BE2C (cell line): ENCODE measurements around the gene CSMD2.

Source experiments
- DNase-seq: peaks from one replicate; pipeline ENCODE4 v3.0.0-alpha.2; 2020
- H3K27me3 ChIP-seq: fragments of 250-450 bp; sonication (Bioruptor Pico); 2 replicates; pipeline ENCODE4 v1.5.1; 2020; ENCODE audit warnings: mild to moderate bottlenecking
- H3K36me3 ChIP-seq: fragments of 250-450 bp; sonication (Bioruptor Pico); 2 replicates; pipeline ENCODE4 v1.5.1; 2020; ENCODE audit warnings: mild to moderate bottlenecking
- H3K4me1 ChIP-seq: fragments of 250-450 bp; sonication (Bioruptor Pico); 2 replicates; pipeline ENCODE4 v1.5.1; 2020
- H3K4me3 ChIP-seq: 2 replicates; pipeline ENCODE4 v1.5.1; 2011; ENCODE audit warnings: low read depth, low read length
- H3K9me3 ChIP-seq: fragments of 250-450 bp; sonication (Bioruptor Pico); 2 replicates; pipeline ENCODE4 v1.5.1; 2020
- TF ChIP-seq, protein P1 (sequence below): IDR thresholded peaks from 2 replicates; pipeline ENCODE4 v1.5.1; 2012; ENCODE audit warnings: mild to moderate bottlenecking, low read depth, low read length

CSMD2 gene

GRCh38 chr1:33872683-33873082 is 292.3 kb downstream of the CSMD2 start:
- TF ChIP-seq, protein P1, sequence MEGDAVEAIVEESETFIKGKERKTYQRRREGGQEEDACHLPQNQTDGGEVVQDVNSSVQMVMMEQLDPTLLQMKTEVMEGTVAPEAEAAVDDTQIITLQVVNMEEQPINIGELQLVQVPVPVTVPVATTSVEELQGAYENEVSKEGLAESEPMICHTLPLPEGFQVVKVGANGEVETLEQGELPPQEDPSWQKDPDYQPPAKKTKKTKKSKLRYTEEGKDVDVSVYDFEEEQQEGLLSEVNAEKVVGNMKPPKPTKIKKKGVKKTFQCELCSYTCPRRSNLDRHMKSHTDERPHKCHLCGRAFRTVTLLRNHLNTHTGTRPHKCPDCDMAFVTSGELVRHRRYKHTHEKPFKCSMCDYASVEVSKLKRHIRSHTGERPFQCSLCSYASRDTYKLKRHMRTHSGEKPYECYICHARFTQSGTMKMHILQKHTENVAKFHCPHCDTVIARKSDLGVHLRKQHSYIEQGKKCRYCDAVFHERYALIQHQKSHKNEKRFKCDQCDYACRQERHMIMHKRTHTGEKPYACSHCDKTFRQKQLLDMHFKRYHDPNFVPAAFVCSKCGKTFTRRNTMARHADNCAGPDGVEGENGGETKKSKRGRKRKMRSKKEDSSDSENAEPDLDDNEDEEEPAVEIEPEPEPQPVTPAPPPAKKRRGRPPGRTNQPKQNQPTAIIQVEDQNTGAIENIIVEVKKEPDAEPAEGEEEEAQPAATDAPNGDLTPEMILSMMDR: no peak
- no peaks in the 10 kb centered on the region for H3K4me1 ChIP-seq
- no peak overlapping the region for H3K4me3 ChIP-seq
- no peaks in the 10 kb centered on the region for H3K27me3 ChIP-seq
- no peaks in the 10 kb centered on the region for H3K36me3 ChIP-seq
- no peak for DNase-seq
- H3K9me3 ChIP-seq: no peaks in the 10 kb centered on the region

DNA sequence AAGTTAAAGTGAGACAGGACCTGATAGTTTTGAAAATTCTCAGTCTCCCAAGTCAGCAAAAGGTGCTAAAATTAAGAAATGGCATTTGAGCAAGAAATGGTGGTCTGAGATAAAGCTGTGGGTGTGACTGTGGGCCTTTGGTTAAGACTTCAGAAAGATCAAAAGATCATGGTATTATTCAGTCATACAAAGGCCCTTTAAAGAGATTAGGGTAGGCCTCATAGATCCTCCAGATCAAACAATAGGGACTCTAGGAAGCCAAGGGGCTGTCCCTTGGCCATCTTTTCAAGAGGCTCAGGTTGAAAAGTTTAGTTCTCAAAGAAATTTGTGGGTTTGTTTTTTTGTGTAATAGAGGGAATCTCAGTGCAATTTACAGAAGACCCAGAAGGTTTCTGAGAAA is 292.8 kb downstream of the CSMD2 start:
- no peaks in the 10 kb centered on the region for H3K4me1 ChIP-seq
- H3K36me3 ChIP-seq: no peaks in the 10 kb centered on the region
- no peak for DNase-seq
- H3K27me3 ChIP-seq: no peaks in the 10 kb centered on the region
- TF ChIP-seq, protein P1: no peak
- H3K4me3 ChIP-seq: no peak overlapping the region
- H3K9me3 ChIP-seq: no peaks in the 10 kb centered on the region

GRCh38 chr1:33867684-33868083 is 297.3 kb downstream of the CSMD2 start:
- H3K4me3 ChIP-seq: no peak overlapping the region
- H3K9me3 ChIP-seq: no peaks in the 10 kb centered on the region
- TF ChIP-seq, protein P1: no peak
- H3K36me3 ChIP-seq: no peaks in the 10 kb centered on the region
- no peaks in the 10 kb centered on the region for H3K4me1 ChIP-seq
- no peak for DNase-seq
- H3K27me3 ChIP-seq: no peaks in the 10 kb centered on the region

GRCh38 chr1:33866281-33866680 is 298.7 kb downstream of the CSMD2 start:
- H3K9me3 ChIP-seq: no peaks in the 10 kb centered on the region
- H3K36me3 ChIP-seq: no peaks in the 10 kb centered on the region
- H3K4me3 ChIP-seq: no peak overlapping the region
- no peaks in the 10 kb centered on the region for H3K27me3 ChIP-seq
- TF ChIP-seq, protein P1: no peak
- no peak for DNase-seq
- no peaks in the 10 kb centered on the region for H3K4me1 ChIP-seq

- no peak overlapping the region for H3K4me3 ChIP-seq
- H3K36me3 ChIP-seq: no peaks in the 10 kb centered on the region
- H3K27me3 ChIP-seq: no peaks in the 10 kb centered on the region
- no peaks in the 10 kb centered on the region for H3K9me3 ChIP-seq
- no peaks in the 10 kb centered on the region for H3K4me1 ChIP-seq
- TF ChIP-seq, protein P1: no peak
- DNase-seq: no peak
These were observed 300.3 kb downstream of the CSMD2 start for GRCh38 chr1:33864460-33865389.

DNA sequence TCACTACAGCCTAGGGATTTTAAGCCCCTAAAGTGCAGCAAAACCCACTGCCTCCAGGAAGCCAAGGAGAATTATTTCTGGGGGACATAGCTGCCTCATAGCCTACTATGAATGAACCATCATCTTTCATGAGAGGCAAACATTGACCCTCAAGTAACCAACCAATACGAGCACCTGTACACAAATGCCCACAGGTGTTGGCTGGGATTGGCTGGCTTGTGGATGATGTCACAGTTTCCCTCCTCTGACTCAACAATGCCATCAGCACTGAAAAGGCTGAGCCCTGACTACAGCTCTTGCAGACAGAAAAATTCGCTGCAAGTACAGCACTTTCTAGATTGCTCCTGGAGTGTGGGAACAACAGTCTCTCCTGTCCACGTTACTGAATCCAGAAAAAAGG is 301.3 kb downstream of the CSMD2 start, which contains the start of gene HMGB4:
Gene HMGB4 (plus strand): TSS at position 301 of the 400 bp plus-strand sequence. CDS start 113 bp downstream, outside the sequence.
- Histone ChIP-seq H3K4me1 (no peaks in the 10 kb centered on the region), H3K4me3 (no peak within 1 kb of the TSS), H3K9me3 (no peaks in the 10 kb centered on the region), H3K27me3 (no peaks in the 10 kb centered on the region), H3K36me3 (no peaks in the 10 kb centered on the region)
- no peak for DNase-seq
- TF ChIP-seq, protein P1: no peak
